HG02884 (cell line): ENCODE data around the gene SNCA.

Source experiments
- ATAC-seq: cut with Tn5 transposase; IDR thresholded peaks from one replicate; pipeline ENCODE4 v1.9.1; 2021; ENCODE audit warnings: mild to moderate bottlenecking, moderate library complexity; ENCODE audit not compliant: unreplicated experiment

Gene SNCA

GRCh38 chr4:89836897-89837384, at the start of gene SNCA:
Gene SNCA (minus strand): TSS chr4:89837161. CDS start chr4:89835667, 1,494 bp downstream.
- ATAC-seq: peak; percentile 50

GRCh38 chr4:89879215-89879614, 42.3 kb upstream of the SNCA start:
- no peak for ATAC-seq

DNA sequence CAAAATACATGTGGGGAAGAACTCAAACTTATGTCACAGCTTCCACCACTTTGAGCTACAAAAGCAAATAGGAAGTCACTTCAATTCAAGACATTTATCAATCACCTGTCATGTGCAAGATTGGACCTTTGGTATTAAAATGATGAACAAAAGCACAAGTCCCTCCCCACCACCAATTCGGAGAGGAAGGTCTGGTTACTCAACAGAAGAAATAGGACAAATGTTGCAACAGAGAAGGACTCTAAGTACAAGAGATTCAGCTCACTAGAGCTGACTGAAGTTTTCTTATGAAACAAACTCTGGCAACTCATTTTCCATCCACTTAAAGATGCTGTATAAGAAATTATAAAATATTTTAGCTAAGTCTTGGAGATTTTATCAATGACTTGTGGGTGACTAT, 41.6 kb upstream of the SNCA start:
- ATAC-seq: no peak

DNA sequence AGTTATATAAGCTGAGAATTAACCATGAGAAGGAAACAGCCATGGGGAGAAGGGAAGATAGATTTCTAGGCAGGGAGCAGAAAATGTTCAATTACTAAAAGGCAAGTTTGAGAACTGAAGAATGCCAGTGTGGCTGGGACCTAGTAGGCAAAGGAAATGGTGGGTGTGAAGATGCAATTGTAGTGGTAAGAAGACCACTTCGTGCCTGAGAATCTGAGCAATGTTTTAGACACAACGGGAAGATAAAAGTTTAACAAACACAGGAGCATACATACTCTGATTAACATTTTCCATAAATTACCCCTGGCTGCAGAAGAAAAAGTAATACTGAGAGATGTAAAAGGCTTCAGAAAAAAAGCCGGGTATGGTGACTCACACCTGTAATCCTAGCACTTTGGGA, 39.6 kb upstream of the SNCA start:
- no peak for ATAC-seq

- no peak for ATAC-seq
Observed at GRCh38 chr4:89871211-89871610, 34.2 kb upstream of the SNCA start.

DNA sequence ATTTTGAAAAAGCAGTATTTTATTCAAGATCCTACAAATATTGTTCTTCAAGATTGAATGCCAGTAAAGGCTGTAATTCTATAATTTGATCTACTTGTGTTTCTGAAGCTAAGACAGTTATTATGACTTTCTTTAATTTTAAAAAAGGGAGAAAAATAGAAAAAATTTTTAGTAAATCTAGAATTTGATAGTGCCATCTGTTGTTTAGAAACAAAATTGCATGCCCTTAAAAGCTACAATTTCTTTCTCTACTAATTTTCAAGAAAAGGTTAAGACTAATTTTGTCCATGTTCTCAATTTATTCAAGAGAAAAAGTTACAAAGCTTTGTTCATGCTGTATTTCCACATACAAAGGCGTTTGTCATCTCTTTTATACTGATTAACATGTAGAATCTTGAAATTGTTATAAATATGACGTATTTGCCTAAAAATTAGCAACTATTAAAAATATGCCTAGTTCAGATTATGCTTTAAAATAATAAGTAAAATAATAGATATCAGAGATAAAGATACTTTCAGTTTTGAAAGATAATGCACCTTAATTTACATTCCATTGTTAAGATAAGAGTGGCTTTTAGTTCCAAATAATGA, 32.1 kb upstream of the SNCA start:
- no peak for ATAC-seq

DNA sequence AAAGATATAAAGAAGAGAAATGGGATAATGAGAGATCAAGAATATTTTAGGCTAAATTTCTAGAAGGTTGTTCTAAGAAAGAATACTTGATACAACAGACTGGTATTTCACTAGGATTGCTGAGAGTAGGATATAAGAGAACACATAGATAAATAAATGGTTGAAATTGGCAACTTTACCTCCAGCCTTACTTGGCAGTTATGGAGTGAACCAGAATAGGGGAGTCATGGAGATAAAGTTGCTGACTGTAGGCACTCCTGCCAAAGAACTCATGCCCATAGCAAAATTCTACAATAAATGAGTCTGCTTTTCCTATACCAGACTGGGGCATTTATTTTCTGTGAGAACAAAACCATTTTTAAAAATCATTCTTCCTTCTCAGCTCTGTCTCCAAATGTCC, 31.3 kb upstream of the SNCA start:
- no peak for ATAC-seq

DNA sequence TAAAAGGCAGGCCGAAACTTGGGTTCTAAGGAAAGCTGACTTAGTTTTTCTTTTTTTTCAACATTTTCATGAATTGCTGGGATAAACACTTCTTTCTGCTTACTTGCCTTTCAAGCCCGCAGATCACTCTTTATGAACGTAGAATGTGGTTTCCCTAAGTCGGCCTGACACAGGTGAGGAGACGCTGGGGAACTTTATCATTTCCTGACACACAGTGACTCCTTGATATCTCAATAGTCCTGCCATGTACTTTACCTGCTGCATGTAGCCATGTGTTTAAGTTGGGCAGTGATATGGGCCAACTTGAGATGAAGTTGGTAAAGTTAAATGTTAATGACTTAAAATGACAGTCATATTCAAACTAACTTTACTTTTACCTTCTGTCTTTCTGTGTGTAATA, 26.6 kb upstream of the SNCA start:
- ATAC-seq: no peak

DNA sequence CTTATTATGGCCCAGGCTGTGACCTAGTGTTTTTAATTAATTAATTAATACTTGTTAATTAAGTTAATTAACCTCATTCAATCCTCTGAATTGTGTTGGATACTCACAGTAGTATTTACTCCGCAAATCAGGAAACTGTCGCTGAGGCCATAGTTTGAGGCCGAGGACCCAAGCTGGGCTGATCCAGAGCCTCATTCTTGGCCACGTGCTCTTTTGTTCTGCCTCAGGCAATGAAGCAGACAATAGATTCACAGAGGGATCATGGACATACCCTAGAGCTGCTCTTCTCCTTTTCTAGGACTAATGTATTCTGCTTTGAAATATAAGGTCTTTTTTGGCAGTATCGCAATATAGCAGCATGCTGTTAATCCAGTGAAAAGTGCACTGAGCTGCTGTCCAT, 24.0 kb upstream of the SNCA start:
- no peak for ATAC-seq

DNA sequence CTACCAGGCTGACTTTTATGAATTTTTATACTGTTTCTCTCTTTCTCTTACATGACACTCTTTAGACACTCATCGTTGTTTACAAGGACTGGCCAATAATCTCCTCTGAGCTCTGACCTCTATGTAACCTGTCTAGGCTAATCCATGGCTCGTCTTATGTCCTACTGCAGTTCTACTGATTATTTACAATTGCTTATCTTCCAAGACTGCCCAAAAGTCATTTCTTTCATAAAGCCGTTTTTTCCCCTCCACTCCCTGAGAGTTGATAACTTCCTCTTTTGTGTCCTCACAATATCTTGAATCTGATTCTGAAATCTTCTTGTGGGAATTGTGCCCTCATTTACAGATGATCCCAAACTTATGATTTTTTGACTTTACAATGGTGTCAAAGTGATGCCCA, 18.3 kb upstream of the SNCA start:
- ATAC-seq: no peak

DNA sequence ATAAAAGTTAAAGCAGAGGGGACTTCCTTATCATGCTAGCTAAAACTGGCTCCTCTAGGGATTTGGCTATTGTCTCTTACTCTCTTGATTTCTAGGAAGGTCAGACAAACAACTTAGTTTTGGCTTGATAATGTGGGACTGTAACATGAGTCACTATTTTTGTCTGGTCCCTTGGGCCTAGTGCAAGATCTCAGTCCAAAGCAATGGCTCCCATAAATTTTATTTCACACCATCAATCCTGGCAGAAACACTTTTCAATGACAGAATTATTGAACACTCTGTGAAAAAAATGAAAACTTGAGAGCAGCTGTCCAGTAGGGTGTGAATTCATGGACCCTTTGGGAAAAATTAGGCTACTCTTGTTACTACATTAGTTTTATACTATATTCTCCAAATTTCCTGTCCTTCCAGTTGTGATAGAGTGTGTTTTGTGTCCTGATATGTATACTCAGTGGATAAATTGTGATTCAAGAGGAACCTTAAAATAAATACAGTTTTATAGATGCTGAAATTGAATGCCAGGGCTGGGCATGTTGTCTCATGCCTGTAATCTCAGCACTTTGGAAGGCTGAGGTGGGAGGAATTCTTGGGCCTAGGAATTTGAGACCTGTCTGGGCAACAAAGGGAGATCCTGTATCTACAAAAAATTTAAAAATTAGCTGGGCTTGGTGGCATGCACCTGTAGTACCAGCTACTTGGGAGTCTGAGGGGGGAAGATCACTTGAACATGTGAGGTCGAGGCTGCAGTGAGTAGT, 10.8 kb upstream of the SNCA start:
- ATAC-seq: no peak

GRCh38 chr4:89839558-89839957, 2.6 kb upstream of the SNCA start:
- ATAC-seq: no peak

GRCh38 chr4:89837993-89838390, 1.0 kb upstream of the SNCA start:
- no peak for ATAC-seq

GRCh38 chr4:89837385-89837992, 528 bp upstream of the SNCA start:
- ATAC-seq: peak; percentile 43

DNA sequence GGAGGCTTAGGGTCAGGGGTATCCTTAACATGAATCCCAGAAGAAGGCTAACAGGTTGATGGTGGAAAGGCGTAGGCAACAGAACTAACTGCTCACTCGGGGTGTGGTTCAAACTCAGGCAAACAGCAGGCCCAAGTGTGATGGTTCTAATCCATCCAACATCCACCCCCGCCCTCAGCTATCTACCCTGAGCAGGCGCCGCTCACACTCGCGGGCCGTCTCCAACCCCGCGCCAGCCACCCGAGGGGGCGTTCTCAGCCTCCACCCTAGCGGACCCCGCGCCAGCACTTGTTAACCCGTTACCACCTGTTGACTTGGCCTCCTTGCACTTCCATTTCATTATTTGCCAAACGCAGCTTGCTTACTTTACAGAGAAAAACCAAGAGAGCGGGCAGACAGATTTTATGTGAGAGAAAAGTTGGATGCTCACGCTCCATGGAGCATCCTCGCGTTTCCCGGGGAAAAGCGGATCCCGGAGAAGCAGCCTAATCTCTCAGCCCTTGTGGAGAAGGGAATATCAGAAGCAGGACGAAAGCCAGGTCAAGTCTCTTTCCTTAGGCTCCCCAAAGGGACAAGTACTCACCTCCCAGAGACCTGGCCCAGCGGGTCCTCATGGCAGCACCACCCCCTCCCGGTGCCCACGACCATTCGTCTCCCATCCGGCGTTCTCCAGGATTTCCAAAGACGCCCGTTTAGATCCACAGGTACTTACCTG, 773 bp downstream of the SNCA start:
- no peak for ATAC-seq

GRCh38 chr4:89835413-89835812, 1.5 kb downstream of the SNCA start:
- ATAC-seq: no peak

- ATAC-seq: no peak
Observed at GRCh38 chr4:89834486-89835209, 2.3 kb downstream of the SNCA start.

DNA sequence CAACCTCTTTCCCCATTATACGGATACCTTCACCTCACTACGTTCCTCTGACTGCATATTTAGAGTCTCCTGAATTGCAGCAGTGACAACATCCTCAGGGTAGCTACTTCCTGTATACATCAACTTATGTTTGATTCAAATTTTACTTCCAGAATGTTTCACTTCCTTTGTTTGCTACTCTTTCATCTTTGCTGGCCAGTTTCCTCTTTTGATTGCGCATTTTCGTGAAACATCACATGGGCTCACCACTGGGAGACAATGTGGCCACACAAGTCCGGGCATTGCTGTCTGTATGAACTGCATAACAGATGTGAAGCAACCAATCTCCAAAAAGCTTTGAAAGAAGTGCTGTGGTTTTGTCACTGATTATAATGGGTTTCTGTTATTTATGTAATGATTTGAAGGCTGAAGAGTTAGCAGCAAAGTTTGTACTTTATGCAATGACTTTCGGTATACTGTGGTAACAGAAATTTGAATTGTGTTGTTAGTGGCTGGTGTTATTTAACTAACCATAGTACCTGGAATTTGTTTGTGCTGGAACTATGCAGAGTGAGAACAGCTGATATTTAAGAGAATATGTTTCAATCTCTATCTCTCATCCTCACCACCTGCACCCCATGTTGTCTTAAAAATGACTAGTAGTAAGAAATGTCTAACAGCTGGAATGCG, 7.4 kb downstream of the SNCA start:
- peak; percentile 95 for ATAC-seq

DNA sequence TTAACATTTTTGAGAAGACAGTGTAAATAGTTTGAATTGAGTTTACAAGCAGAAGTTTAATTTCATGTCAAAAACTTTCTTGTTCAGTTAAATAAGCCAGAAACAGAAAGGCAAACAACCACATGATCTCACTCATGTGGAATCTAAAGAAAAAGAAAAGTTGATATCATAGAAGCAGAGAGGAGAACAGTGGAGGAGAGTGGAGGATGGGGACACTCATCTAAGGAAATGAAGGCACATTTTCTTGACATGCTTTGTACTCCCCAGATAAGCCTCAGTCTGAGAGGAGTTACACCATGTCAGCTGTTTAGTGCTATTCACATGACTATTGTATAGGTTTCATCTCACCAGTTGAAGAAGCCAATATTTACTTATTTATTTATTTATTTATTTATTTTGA, 13.5 kb downstream of the SNCA start:
- no peak for ATAC-seq

DNA sequence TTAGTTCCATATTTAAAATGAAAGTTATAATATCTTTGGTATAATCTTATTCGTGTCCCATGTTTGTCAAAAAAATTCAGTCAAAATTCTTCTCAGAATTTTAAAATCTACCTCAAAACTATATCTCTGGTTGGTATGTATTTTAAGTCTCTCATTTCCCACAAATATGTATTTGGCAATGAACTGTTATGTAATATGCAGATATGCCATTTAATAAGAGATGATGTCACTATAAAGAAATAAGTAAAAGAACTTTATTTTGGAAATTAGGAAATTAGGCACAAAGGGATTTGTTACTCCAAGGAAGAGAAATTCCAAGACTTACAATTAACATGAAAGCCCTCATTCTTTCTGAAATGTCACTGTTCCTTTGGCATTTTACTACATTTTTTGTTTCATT, 15.3 kb downstream of the SNCA start:
- no peak for ATAC-seq
